ENCODE results near the gene KRR1.

- TF ChIP-seq GATA3 (IDR thresholded peaks at IDR 0.05; ENCODE audit: borderline replicate concordance), result no peak
- TF ChIP-seq CTCF (IDR thresholded peaks at IDR 0.05), result no peak
- no peak for TF ChIP-seq MYC (IDR thresholded peaks at IDR 0.05; ENCODE audit: borderline replicate concordance, low read length)
- TF ChIP-seq RFX5 (IDR thresholded peaks at IDR 0.05), result no peak
- no peak for TF ChIP-seq CEBPB (IDR thresholded peaks at IDR 0.05)
- no peak for TF ChIP-seq FOSB (CRISPR knock-in tag; IDR thresholded peaks at IDR 0.05)
- no peak for TF ChIP-seq FOSL2 (IDR thresholded peaks at IDR 0.05)
- no peak for TF ChIP-seq FOSL2 (CRISPR knock-in tag; IDR thresholded peaks at IDR 0.05)
- no peak for TF ChIP-seq POLR2A (IDR thresholded peaks at IDR 0.05; ENCODE audit: low read length)
- TF ChIP-seq HDAC2 (IDR thresholded peaks at IDR 0.05), result no peak
- TF ChIP-seq BHLHE40 (IDR thresholded peaks at IDR 0.05; ENCODE audit: low read depth, low read length), result no peak
Observed at GRCh38 chr12:75457191-75457590, 54.2 kb downstream of the KRR1 start.

Measured in A549 (cell line).